GM19351 (cell line): ENCODE results near the gene CISD1.
"Not testable (repeated sequence)": the region's sequence is repeated elsewhere in the genome, so short reads cannot be mapped to it uniquely, and the experiment has no call there.

Experiments used
- ATAC-seq: cut with Tn5 transposase; IDR thresholded peaks from one replicate; pipeline ENCODE4 v1.9.1; 2021; ENCODE audit warnings: mild to moderate bottlenecking, moderate library complexity; ENCODE audit not compliant: unreplicated experiment

Gene CISD1

DNA sequence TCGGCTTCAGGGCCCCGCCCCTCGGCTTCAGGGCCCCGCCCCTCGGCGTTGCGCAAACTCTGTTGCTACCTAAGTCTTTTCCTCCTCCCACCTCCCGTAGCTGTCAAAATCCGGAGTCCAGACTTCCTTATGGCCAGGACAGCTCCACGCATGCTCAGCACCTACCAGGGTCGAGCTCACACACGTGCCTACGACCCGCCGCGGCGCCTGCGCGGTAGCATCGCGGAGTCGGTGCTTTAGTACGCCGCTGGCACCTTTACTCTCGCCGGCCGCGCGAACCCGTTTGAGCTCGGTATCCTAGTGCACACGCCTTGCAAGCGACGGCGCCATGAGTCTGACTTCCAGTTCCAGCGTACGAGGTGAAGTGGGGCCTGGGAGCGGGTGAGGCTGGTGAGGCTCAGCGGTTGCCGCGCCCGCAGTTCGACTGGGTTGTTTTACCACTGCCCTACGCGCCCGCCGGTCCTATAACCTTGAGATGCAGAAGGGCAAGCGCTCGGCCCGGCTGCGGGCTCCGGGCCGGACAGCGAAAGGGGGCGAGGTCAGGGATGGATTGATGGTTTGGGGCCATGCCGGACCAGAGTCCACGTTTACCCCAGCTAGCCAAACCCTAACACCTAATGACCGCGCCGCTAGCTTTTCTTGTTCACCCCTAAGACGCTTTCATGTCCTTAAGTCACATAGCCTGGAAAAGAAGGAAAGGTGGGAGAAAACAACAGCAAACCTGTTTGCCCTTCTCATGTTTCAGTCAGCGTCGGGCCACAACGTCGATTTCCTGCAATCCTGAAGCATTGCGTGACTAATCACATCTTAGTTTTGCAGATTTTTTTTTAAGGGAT lies at the start of gene CISD1:
Gene CISD1 (plus strand): TSS at position 217 of the 836 bp plus-strand sequence. CDS start 112 bp downstream, at position 329.
- peak; percentile 54 for ATAC-seq

DNA sequence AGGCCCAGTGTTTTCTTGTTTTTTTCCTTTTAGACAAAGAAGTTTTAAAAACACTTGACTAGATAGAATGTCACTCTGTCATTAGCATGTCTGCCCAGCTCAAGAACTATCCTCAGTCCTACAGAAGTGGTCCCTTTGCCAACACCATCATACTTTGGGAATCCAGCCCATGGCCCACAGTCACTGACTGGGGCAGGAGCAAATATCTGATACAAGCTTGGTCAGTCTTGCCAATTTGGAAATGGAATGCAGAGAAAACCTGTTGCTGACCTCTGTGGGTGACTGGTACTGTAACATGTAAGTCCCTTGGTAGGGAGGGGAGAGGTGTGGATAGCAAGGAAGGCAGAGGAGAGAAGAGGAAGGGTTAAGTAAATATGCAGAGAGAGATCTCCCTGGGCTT lies 49.1 kb upstream of the CISD1 start:
- no peak for ATAC-seq

DNA sequence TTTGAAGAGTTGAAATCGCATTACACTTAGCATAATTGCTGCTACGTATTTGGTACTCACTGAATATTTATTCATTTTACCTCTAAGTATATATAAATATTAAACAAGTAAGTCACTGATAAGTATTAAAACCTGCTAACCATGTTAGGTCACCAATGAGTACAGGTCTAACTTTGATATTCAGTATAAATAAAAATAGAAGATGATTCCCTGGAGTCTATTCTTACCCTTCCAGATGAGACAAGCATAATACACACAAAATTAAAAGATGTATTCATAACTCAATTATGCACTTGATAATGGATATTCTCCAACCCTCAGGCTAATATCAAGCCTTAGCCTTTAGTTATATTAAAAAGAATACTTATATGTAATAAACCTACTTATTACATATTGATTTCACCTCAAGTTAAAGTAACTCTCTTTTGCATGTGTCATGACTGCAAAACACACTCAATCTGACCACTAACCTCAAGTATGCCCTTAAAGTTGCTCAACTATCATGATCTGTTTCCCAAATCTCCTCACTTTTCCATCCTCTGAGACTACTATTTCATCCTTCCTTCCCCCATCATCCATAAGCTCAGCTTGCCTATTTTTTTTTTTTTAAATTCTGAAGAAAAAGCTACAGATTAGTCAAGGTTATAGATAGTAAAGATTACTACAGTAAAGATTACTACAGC lies 48.1 kb upstream of the CISD1 start:
- ATAC-seq = no peak

GRCh38 chr10:58225654-58226053 lies 43.3 kb upstream of the CISD1 start:
- no peak for ATAC-seq

DNA sequence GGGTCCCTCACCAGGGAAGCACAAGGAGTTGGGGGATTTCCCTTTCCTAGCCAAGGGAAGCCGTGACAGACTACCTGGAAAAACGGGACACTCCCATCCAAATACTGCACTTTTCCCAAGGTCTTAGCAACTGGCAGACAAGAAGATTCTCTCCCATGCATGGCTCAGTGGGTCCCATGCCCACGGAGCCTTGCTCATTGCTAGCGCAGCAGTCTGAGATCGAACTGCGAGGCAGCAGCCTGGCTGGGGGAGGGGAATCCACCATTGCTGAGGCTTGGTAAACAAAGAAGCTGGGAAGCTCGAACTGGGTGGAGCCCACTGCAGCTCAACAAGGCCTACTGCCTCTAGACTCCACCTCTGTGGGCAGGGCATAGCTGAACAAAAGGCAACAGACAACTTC lies 39.1 kb upstream of the CISD1 start:
- ATAC-seq = not testable (repeated sequence)

GRCh38 chr10:58237014-58237834 lies 31.7 kb upstream of the CISD1 start:
- ATAC-seq = no peak

DNA sequence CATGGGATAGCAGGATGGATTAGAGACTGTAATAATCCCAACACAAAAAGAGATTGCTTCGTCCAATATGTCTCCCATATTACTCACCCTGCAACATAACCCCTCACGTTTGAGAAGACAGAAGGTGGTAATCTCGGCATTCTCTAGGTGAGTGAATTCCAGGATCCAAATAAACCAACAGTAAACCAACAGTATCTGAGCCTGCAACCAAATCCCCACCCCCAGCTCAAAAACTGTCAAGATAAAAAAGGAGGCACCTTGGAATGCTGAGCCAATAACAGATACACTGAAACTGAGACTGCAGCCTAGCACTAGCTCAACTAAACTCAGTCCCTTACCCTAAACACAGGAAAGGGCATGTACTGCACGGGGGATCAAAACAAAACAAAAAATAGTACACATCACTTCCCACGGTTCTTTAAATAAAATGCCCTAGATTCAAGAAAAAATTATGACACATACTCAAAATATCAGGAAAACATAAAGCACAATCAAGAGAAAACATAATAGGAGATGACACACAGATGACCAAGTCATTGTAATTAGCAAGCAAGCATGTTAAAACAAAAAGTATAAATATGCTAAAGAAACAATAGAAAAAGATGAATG lies 29.3 kb upstream of the CISD1 start:
- ATAC-seq = no peak

DNA sequence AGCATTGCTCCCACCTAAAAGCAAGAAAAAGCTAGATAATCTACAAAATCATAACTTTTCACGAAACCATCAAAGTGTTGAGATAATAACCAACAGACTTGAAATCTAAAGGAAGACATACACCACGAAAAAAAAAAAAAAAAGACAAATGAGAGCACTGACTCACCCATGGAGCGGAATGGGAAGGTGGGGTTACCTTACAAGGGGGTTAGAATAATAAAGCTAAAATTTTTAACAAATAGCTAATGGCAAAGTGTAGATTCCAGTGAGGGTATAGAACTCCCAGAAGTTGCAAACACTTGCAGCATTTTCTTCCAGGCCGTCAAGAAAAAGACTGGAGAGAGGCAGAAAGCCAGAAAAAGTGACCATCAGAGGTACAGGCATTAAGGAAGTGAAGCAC lies 28.4 kb upstream of the CISD1 start:
- ATAC-seq = no peak

DNA sequence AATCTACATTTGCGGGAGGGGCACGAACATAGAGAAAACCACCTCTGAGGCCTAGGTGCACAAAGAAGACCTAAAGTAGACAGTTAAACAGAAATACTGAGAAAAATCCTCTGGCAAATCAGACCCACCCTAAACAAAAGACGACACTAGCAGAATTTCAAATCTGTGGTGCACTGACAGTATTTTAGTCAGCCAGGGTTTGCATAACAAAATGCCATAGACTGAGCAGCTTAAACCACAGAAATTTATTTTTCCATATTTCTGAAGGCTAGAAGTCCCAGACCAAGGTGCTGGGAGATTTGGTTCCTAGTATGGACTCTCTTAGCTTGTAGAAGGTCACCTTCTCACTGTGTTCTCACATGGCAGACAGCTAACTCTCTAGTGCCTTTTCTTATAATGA lies 27.6 kb upstream of the CISD1 start:
- no peak for ATAC-seq

GRCh38 chr10:58243269-58243668 lies 25.7 kb upstream of the CISD1 start:
- no peak for ATAC-seq

DNA sequence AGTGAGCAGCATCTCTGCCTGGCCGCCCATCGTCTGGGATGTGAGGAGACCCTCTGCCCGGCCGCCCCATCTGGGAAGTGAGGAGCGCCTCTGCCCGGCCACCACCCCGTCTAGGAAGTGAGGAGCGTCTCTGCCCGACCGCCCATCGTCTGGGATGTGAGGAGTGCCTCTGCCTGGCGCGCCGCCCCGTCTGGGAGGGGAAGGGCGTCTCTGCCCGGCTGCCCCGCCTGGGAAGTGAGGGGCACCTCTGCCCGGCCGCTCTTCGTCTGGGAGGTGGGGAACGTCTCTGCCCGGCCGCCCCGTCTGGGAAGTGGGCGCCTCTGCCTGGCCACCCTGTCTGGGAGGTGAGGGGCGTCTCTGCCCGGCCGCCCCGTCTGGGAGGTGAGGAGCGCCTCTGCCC lies 25.2 kb upstream of the CISD1 start:
- ATAC-seq = not testable (repeated sequence)

DNA sequence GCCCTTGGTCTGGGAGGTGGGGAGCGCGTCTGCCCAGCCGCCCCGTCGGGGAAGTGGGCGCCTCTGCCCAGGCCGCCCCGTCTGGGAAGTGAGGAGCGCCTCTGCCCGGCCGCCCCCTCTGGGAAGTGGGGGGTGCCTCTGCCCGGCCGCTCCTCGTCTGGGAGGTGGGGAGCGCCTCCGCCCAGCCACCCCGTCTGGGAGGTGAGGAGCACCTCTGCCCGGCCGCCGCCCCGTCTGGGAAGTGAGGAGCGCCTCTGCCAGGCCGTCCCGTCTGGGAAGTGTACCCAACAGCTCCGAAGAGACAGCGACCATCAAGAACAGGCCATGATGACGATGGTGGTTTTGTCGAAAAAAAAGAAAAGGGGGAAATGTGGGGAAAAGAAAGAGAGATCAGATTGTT lies 24.7 kb upstream of the CISD1 start:
- ATAC-seq = not testable (repeated sequence)

DNA sequence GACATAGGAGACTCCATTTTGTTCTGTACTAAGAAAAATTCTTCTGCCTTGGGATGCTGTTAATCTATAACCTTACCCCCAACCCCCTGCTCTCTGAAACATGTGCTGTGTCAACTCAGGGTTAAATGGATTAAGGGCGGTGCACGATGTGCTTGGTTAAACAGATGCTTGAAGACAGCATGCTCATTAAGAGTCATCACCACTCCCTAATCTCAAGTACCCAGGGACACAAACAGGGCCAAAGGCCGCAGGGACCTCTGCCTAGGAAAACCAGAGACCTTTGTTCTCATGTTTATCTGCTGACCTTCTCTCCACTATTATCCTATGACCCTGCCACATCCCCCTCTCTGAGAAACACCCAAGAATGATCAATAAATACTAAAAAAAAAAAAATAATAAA lies 24.3 kb upstream of the CISD1 start:
- ATAC-seq = not testable (repeated sequence)

DNA sequence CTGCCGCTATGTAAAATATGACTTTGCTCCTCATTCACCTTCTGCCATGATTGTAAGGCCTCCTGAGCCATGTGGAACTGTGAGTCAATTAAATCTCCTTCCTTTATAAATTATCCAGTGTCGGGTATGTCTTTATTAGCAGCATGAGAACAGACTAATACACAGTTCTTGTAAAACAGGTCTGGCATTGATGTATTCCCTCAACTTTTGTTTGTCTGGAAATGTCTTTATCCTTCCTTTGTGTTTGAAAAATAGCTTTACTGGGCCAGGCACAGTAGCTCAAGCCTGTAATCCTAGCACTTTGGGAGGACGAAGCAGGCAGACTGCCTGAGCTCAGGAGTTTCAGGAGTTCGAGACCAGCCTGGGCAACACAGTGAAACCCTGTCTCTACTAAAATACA lies 15.8 kb upstream of the CISD1 start:
- ATAC-seq = no peak

DNA sequence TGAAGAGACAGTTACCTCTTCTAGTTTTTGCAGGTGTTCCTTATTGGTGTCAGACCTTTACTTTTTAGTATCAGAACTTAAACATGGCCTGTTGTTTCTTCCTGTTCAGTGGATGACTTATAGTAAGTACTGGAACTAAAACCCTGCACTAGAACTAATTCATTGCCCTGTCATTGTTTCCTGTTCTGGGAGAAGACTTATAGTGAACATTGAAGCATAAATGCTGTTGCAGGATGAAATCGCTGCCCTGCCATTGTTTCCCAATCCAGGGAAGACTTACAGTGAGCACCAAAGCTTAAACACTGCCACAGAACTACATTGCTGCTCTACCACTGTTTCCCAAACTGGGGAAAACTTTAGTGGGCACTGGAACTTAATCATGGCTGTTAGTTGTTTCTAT lies 14.3 kb upstream of the CISD1 start:
- ATAC-seq = no peak

GRCh38 chr10:58256013-58256780 lies 12.8 kb upstream of the CISD1 start:
- not testable (repeated sequence) for ATAC-seq

GRCh38 chr10:58258977-58259692 lies 9.8 kb upstream of the CISD1 start:
- ATAC-seq = no peak

DNA sequence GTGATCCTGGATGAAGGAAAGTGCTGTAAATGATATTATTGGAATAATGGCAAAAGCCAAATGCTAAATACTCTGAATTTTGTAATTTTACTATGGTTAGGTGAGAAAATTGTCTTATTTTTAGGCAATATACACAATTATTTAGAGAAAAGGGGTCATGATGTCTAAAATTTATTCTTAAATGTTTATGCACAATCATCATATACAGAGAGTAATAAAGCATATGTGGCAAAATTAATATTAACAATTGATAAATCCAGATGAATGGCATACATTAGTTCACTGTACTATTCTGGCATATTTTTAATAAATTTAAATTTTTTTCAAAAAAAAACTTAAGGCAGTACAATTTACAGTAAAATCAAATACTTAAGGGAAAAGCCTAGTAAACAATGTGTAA lies 8.6 kb upstream of the CISD1 start:
- ATAC-seq = no peak

DNA sequence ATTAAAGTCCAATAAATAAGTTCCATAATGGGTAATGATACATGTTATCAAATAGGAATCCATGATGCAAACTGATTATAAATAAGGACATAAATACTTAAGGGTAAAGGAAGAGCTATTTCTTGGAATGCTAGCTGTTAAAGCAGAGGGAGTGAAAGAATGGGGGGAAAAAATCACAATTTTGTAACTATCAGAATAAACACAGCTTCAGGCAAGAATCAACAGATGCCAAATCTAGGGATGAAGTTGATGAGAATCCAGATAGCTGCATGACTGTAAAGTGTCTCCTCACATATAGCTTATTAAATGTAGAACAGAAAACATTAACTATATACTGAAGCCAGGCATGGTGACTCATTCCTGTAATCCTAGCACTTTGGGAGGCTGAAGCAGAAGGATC lies 6.2 kb upstream of the CISD1 start:
- ATAC-seq = no peak

GRCh38 chr10:58264780-58265179 lies 4.2 kb upstream of the CISD1 start:
- ATAC-seq = no peak
